Measurements from ENCODE around the gene SP1. TPM values are rescaled to one million over a fixed set of nuclear protein-coding genes. Genes with fewer than 3 reads are reported as not detected.

SP1 gene
- total RNA-seq, 1 donor: 50.3 TPM

- Histone ChIP-seq H4K20me1 (ENCODE audit: insufficient read depth, low read length) (peaks cover 20% of the 10 kb centered on the region), H3K9me3 (ENCODE audit: low read depth, low read length) (no peaks in the 10 kb centered on the region), H3K4me1 (ENCODE audit: insufficient read depth, low read length) (peaks cover 33% of the 10 kb centered on the region), H3K4me2 (ENCODE audit: insufficient read depth, low read length) (peak overlapping the region; percentile 94), H3K27ac (ENCODE audit: low read depth, low read length) (peak overlapping the region; percentile 69), H2AFZ (ENCODE audit: low read length) (peak overlapping the region; percentile 96), H3K4me3 (ENCODE audit: insufficient read depth, low read length) (peak overlapping the region; percentile 78), H3K27me3 (ENCODE audit: insufficient read depth, low read length) (no peaks in the 10 kb centered on the region), H3K79me2 (ENCODE audit: insufficient read depth, low read length) (peaks cover 29% of the 10 kb centered on the region), H3K36me3 (ENCODE audit: insufficient read depth, low read length) (peaks cover 24% of the 10 kb centered on the region)
- TF ChIP-seq CTCF (IDR thresholded peaks at IDR 0.05; ENCODE audit: extremely low read depth, low read depth, low read length): no peak
- DNase-seq (ENCODE audit: insufficient read length, low spot score, missing footprints): peak; percentile 96
Measured at GRCh38 chr12:53379389-53380103, 430 bp upstream of the SP1 start.

GRCh38 chr12:53380794-53381730, 1.1 kb downstream of the SP1 start:
- DNase-seq (ENCODE audit: insufficient read length, low spot score, missing footprints): no peak
- H3K27ac ChIP-seq (ENCODE audit: low read depth, low read length): peak overlapping the region; percentile 77
- H4K20me1 ChIP-seq (ENCODE audit: insufficient read depth, low read length): peaks cover 20% of the 10 kb centered on the region
- peak overlapping the region; percentile 78 for H3K4me3 ChIP-seq (ENCODE audit: insufficient read depth, low read length)
- peaks cover 38% of the 10 kb centered on the region for H3K79me2 ChIP-seq (ENCODE audit: insufficient read depth, low read length)
- H3K36me3 ChIP-seq (ENCODE audit: insufficient read depth, low read length): peaks cover 26% of the 10 kb centered on the region
- peak overlapping the region; percentile 95 for H3K4me2 ChIP-seq (ENCODE audit: insufficient read depth, low read length)
- no peak overlapping the region for H2AFZ ChIP-seq (ENCODE audit: low read length)
- TF ChIP-seq CTCF (IDR thresholded peaks at IDR 0.05; ENCODE audit: extremely low read depth, low read depth, low read length): no peak
- no peaks in the 10 kb centered on the region for H3K9me3 ChIP-seq (ENCODE audit: low read depth, low read length)
- peaks cover 33% of the 10 kb centered on the region for H3K4me1 ChIP-seq (ENCODE audit: insufficient read depth, low read length)
- no peaks in the 10 kb centered on the region for H3K27me3 ChIP-seq (ENCODE audit: insufficient read depth, low read length)

- DNase-seq (ENCODE audit: insufficient read length, low spot score, missing footprints): peak; percentile 81
- Histone ChIP-seq H3K9me3 (ENCODE audit: low read depth, low read length) (no peaks in the 10 kb centered on the region), H2AFZ (ENCODE audit: low read length) (no peak overlapping the region), H4K20me1 (ENCODE audit: insufficient read depth, low read length) (peaks cover 20% of the 10 kb centered on the region), H3K4me3 (ENCODE audit: insufficient read depth, low read length) (peak overlapping the region; percentile 78), H3K4me1 (ENCODE audit: insufficient read depth, low read length) (peaks cover 38% of the 10 kb centered on the region), H3K27me3 (ENCODE audit: insufficient read depth, low read length) (no peaks in the 10 kb centered on the region), H3K79me2 (ENCODE audit: insufficient read depth, low read length) (peaks cover 46% of the 10 kb centered on the region), H3K4me2 (ENCODE audit: insufficient read depth, low read length) (peak overlapping the region; percentile 95), H3K36me3 (ENCODE audit: insufficient read depth, low read length) (peaks cover 26% of the 10 kb centered on the region), H3K27ac (ENCODE audit: low read depth, low read length) (peak overlapping the region; percentile 77)
- TF ChIP-seq CTCF (IDR thresholded peaks at IDR 0.05; ENCODE audit: extremely low read depth, low read depth, low read length): peak; percentile 46
Measured at GRCh38 chr12:53381731-53382630, 2.0 kb downstream of the SP1 start.
